Panc1 (cell line): Measurements from ENCODE around the gene MAP3K7.

Source experiments
- POLR2AphosphoS5 ChIP-seq: IDR thresholded peaks from 2 replicates; pipeline ENCODE4 v1.6.1; 2012; ENCODE audit warnings: mild to moderate bottlenecking, low read depth, low read length, moderate library complexity
- TCF7L2 ChIP-seq: IDR thresholded peaks from 2 replicates; pipeline ENCODE4 v1.6.1; 2011; ENCODE audit warnings: mild to moderate bottlenecking, low read depth, low read length, inconsistent platforms
- TF ChIP-seq, protein P1 (sequence below): fragments of 450-650 bp; IDR thresholded peaks from 2 replicates; pipeline ENCODE4 v1.5.1; 2017; ENCODE audit warnings: mild to moderate bottlenecking

DNA sequence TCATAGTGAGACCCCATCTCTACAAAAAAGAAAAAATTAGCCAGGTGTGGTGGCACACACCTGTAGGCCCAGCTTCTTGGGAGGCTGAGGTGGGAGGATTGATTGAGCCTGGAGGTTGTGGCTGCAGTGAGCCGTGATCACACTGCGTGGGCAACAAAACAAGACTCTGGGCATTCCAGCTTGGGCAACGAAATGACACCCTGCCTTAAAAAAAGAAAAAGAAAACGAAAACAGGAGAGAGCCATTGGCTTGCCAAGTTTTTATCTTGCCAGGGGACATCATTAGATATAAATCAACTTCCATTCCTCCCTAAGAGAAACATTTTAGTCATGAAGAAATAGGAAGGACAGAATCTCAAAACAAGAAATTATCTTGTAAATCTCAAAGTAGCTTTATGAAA, 109.5 kb downstream of the MAP3K7 start:
- TF ChIP-seq, protein P1, sequence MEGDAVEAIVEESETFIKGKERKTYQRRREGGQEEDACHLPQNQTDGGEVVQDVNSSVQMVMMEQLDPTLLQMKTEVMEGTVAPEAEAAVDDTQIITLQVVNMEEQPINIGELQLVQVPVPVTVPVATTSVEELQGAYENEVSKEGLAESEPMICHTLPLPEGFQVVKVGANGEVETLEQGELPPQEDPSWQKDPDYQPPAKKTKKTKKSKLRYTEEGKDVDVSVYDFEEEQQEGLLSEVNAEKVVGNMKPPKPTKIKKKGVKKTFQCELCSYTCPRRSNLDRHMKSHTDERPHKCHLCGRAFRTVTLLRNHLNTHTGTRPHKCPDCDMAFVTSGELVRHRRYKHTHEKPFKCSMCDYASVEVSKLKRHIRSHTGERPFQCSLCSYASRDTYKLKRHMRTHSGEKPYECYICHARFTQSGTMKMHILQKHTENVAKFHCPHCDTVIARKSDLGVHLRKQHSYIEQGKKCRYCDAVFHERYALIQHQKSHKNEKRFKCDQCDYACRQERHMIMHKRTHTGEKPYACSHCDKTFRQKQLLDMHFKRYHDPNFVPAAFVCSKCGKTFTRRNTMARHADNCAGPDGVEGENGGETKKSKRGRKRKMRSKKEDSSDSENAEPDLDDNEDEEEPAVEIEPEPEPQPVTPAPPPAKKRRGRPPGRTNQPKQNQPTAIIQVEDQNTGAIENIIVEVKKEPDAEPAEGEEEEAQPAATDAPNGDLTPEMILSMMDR = no peak
- TF ChIP-seq POLR2AphosphoS5 (no peak), TCF7L2 (no peak)
